Sigmoid colon (tissue), 3 donors: ENCODE measurements around the gene RADIL.

ENCODE experiments used
- POLR2A ChIP-seq, 2 donors: fragments of 450-650 bp; IDR thresholded peaks; one replicate each; pipeline ENCODE4 v1.6.1; 2016; ENCODE audit warnings: antibody characterized with exemption in 2 of 2, mild to moderate bottlenecking in 2 of 2, moderate library complexity in 2 of 2
- TF ChIP-seq, protein P1 (sequence below), 4 experiments: fragments of 450-650 bp in 3 of 4; fragments of 200-600 bp in 1 of 4; IDR thresholded peaks; one replicate each; pipeline ENCODE4 v1.5.1; 2016 to 2019; ENCODE audit warnings: antibody characterized with exemption in 4 of 4, mild to moderate bottlenecking in 3 of 4, moderate library complexity in 2 of 4

DNA sequence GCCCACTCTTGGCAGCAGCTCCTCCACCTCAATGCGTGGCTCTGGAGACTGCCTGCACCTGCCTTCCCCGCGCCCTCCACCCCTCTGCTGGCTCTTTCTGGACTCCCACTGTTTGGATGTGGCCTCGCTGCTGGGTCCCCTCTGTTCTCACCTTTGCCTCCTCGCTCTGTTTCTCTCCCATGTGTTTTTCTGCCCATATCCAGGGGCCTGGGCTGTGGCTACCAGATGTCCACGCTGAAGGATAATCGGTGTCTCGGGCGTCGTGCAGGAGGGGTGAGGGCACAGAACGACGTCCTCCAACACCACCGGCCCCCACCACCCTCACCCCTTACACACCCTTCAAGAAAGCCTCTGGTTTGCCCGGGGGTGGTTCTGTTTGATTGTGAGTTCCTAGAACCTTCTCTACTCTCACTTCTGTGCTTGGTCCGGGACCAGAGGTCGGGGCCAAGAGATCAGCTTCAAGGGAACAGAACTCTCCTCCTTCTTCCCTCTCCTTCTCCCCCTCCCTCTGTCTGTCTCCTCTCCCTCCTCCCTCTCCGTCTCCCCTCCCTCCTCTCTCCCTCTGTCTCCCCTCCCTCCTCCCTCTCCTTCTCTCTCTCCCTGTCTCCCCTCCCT lies 76.4 kb downstream of the RADIL start:
- TF ChIP-seq, protein P1, sequence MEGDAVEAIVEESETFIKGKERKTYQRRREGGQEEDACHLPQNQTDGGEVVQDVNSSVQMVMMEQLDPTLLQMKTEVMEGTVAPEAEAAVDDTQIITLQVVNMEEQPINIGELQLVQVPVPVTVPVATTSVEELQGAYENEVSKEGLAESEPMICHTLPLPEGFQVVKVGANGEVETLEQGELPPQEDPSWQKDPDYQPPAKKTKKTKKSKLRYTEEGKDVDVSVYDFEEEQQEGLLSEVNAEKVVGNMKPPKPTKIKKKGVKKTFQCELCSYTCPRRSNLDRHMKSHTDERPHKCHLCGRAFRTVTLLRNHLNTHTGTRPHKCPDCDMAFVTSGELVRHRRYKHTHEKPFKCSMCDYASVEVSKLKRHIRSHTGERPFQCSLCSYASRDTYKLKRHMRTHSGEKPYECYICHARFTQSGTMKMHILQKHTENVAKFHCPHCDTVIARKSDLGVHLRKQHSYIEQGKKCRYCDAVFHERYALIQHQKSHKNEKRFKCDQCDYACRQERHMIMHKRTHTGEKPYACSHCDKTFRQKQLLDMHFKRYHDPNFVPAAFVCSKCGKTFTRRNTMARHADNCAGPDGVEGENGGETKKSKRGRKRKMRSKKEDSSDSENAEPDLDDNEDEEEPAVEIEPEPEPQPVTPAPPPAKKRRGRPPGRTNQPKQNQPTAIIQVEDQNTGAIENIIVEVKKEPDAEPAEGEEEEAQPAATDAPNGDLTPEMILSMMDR (IDR thresholded peaks at IDR 0.05): no peak
- no peak for TF ChIP-seq POLR2A (IDR thresholded peaks at IDR 0.05)
